ENCODE data around the gene STARD10. TPM values are rescaled to one million over a fixed set of nuclear protein-coding genes. Genes with fewer than 3 reads are reported as not detected.

STARD10 gene
- total and polyA plus RNA-seq, 2 of the 8 experiments (the other 6 are each of a cell fraction or from before 2014, with no cell fraction given) = 23.7 to 35.7 TPM

- no peak for FAIRE-seq
Observed at GRCh38 chr11:72743321-72744221, 50.3 kb downstream of the STARD10 start.

More at GRCh38 chr11:72743321-72744221, 50.3 kb downstream of the STARD10 start:
- Histone ChIP-seq H3K27me3 (replicated peaks in 1 of 4; ENCODE audit: control insufficient read depth in 3 of 4, extremely low read depth in 1 of 4, insufficient read depth in 3 of 4, low read length in 3 of 4) (no peaks in the 10 kb centered on the region), H2BK12ac (ENCODE audit: low read depth, low read length) (no peak overlapping the region), H3K27ac (ENCODE audit: low read depth, low read length) (0 out of 2 replicates have a peak overlapping the region, but pooled peaks have one; percentile 39), H3K56ac (replicated peaks; ENCODE audit: insufficient read length, low read depth, low read length) (no peak overlapping the region), H3K36me3 (ENCODE audit: control insufficient read depth in 2 of 4, insufficient read depth in 4 of 4, low read length in 3 of 4) (no peaks in the 10 kb centered on the region), H3K4ac (replicated peaks; ENCODE audit: insufficient read length, low read depth, low read length) (no peak overlapping the region), H4K8ac (ENCODE audit: extremely low read depth, insufficient read depth, low read length) (no peak overlapping the region), H2AK5ac (ENCODE audit: low read depth, low read length) (peak overlapping the region; percentile 65; the same call in 1 of the 2 replicates), H2BK5ac (ENCODE audit: low read depth, low read length) (peak overlapping the region; percentile 8; the same call in 1 of the 2 replicates), H3K23ac (ENCODE audit: insufficient read length) (no peak overlapping the region), H3K23me2 (ENCODE audit: low read depth, low read length) (no peaks in the 10 kb centered on the region), H4K5ac (ENCODE audit: insufficient read length, low read depth, low read length) (no peak overlapping the region), H4K20me1 (replicated peaks in 1 of 2; ENCODE audit: control insufficient read depth in 1 of 2, insufficient read depth in 2 of 2, low read length in 2 of 2) (peaks cover 18 to 42% of the 10 kb centered on the region in 2 experiments), H2AFZ (ENCODE audit: low read length) (no peak overlapping the region), H3K4me2 (ENCODE audit: insufficient read depth in 1 of 2, low read depth in 2 of 2, low read length in 2 of 2) (no peak overlapping the region), H3K4me3 (ENCODE audit: extremely low read depth in 1 of 4, insufficient read depth in 2 of 4, low read depth in 3 of 4, low read length in 4 of 4) (no peak overlapping the region), H3K79me1 (ENCODE audit: low read depth, low read length) (peaks cover 19% of the 10 kb centered on the region), H3K79me2 (ENCODE audit: control insufficient read depth in 1 of 2, insufficient read depth in 2 of 2, low read length in 2 of 2) (peaks cover 4 to 62% of the 10 kb centered on the region in 2 experiments; a peak in 3 of 4 replicates), H4K91ac (replicated peaks; ENCODE audit: insufficient read length, low read length) (no peak overlapping the region), H3K9me3 (ENCODE audit: insufficient read depth in 2 of 2, low read depth in 1 of 2, low read length in 1 of 2) (no peaks in the 10 kb centered on the region), H3K14ac (ENCODE audit: insufficient read length) (no peak overlapping the region), H3K4me1 (replicated peaks in 1 of 4; ENCODE audit: control insufficient read depth in 3 of 4, insufficient read depth in 4 of 4, low read length in 3 of 4) (peaks cover 8 to 24% (median 14%) of the 10 kb centered on the region in 4 experiments), H3K9ac (replicated peaks in 1 of 4; ENCODE audit: extremely low read depth in 1 of 4, low read depth in 3 of 4, low read length in 3 of 4) (no peak overlapping the region; a peak in 1 of 7 replicates), H3K18ac (ENCODE audit: extremely low read depth, low read length) (no peak overlapping the region; the same call in 1 of the 2 replicates), H2BK15ac (ENCODE audit: low read length) (peak overlapping the region; percentile 75; the same call in 1 of the 2 replicates), H2BK120ac (replicated peaks; ENCODE audit: low read depth, low read length) (no peak overlapping the region), H2BK20ac (ENCODE audit: low read length) (no peak overlapping the region)
- TF ChIP-seq SIN3A (conservative IDR thresholded peaks at IDR 0.05 in 1 of 2, IDR thresholded peaks at IDR 0.05 in 1 of 2; ENCODE audit: low read depth in 1 of 2, low read length in 2 of 2) (no peak), TAF1 (IDR thresholded peaks at IDR 0.05; ENCODE audit: low read depth, low read length) (no peak), CHD2 (IDR thresholded peaks at IDR 0.05; ENCODE audit: low read length) (no peak)
- no peak for DNase-seq (ENCODE audit: low read depth in 1 of 2, low spot score in 2 of 2)
- CTCF ChIA-PET (ENCODE audit: partially characterized antibody) = interaction anchor here (0.7 to 4.5 kb wide), 3 partner anchors 18 to 430 kb away, joined by 4 to 18 read pairs (median 16); no protein-coding TSS in a partner anchor
- POLR2A ChIA-PET (ENCODE audit: partially characterized antibody) = interaction anchor here (1.3 to 1.4 kb wide), 2 partner anchors 9 to 18 kb away, joined by 3 read pairs; partner anchors contain the start of gene ARAP1
- WGBS, 2 experiments (ENCODE audit: extremely low coverage in 1 of 2, insufficient coverage in 1 of 2, insufficient read length in 1 of 2, insufficient replicate concordance in 2 of 2, low coverage in 1 of 2, low lambda C conversion rate in 2 of 2, missing lambda C conversion rate in 1 of 2) = 91% methylated on average over 6 of the region's 6 CpGs; no CpG with 5 or more reads in 1 of the 2 experiments

All from H1 (cell line).